Body of pancreas (tissue), 4 donors: ENCODE data around the gene SCNN1A.

ENCODE experiments used
- CTCF ChIP-seq, 7 experiments: fragments of 450-650 bp in 4 of 7; fragments of 200-600 bp in 3 of 7; sonication (generic) in 3 of 7; IDR thresholded peaks; one replicate each; pipeline ENCODE4 v1.5.1; 2016 to 2019; ENCODE audit warnings: antibody characterized with exemption in 7 of 7
- POLR2A ChIP-seq, 3 donors: fragments of 450-650 bp; IDR thresholded peaks; one replicate each; pipeline ENCODE4 v1.6.1; 2016; ENCODE audit warnings: antibody characterized with exemption in 3 of 3, mild to moderate bottlenecking in 2 of 3

GRCh38 chr12:6336889-6337853, 38.2 kb downstream of the SCNN1A start:
- no peak for TF ChIP-seq CTCF (IDR thresholded peaks at IDR 0.05)
- TF ChIP-seq POLR2A (IDR thresholded peaks at IDR 0.05): no peak
